ENCODE data around the gene SLC7A10. TPM values are rescaled to one million over a fixed set of nuclear protein-coding genes. Genes with fewer than 3 reads are reported as not detected.

The SLC7A10 gene
- total RNA-seq, 1 experiment from 2014 or later = 2.9 TPM

GRCh38 chr19:33239223-33239975, 13.7 kb upstream of the SLC7A10 start:
- Histone ChIP-seq H2BK15ac (ENCODE audit: low read depth, low read length) (no peak overlapping the region), H3K23ac (ENCODE audit: insufficient read length, low read depth, low read length) (no peak overlapping the region), H3K18ac (ENCODE audit: insufficient read length, low read depth, low read length) (no peak overlapping the region), H3K79me1 (ENCODE audit: insufficient read depth, low read depth, low read length, poor library complexity, severe bottlenecking) (no peaks in the 10 kb centered on the region), H3K27me3 (ENCODE audit: insufficient read depth, low read length) (no peaks in the 10 kb centered on the region), H3T11ph (ENCODE audit: low read length) (no peak overlapping the region), H4K91ac (ENCODE audit: insufficient read length, low read depth, low read length) (no peak overlapping the region), H4K8ac (replicated peaks; ENCODE audit: insufficient read length, low read depth, low read length) (no peak overlapping the region), H3K14ac (ENCODE audit: insufficient read depth, low read length) (no peak overlapping the region), H2BK120ac (ENCODE audit: low read depth, low read length, poor library complexity, severe bottlenecking) (no peak overlapping the region), H2BK5ac (ENCODE audit: insufficient read length, low read length) (no peak overlapping the region), H4K5ac (ENCODE audit: insufficient read length, low read depth, low read length) (no peak overlapping the region), H2BK12ac (ENCODE audit: insufficient read length, low read depth, low read length) (no peak overlapping the region), H3K23me2 (ENCODE audit: insufficient read length, low read depth, low read length, poor library complexity, severe bottlenecking) (no peaks in the 10 kb centered on the region), H3K4me1 (ENCODE audit: insufficient read depth, low read length) (no peaks in the 10 kb centered on the region), H4K20me1 (ENCODE audit: control insufficient read depth, insufficient read depth, insufficient read length) (no peaks in the 10 kb centered on the region), H2BK20ac (ENCODE audit: low read depth, low read length, poor library complexity, severe bottlenecking) (no peak overlapping the region), H3K27ac (ENCODE audit: insufficient read length, low read depth, low read length) (no peak overlapping the region), H2AFZ (ENCODE audit: low read length) (no peak overlapping the region), H3K4me2 (ENCODE audit: insufficient read depth, insufficient read length, low read length) (no peak overlapping the region), H3K79me2 (ENCODE audit: insufficient read depth, low read length) (no peaks in the 10 kb centered on the region), H3K4ac (ENCODE audit: low read depth, low read length) (no peak overlapping the region), H2AK5ac (ENCODE audit: insufficient read length, low read length) (no peak overlapping the region), H3K9me3 (ENCODE audit: control insufficient read depth, low read depth, low read length) (no peaks in the 10 kb centered on the region), H3K9ac (ENCODE audit: extremely low read depth, insufficient read length, low read length) (no peak overlapping the region), H3K56ac (ENCODE audit: insufficient read length, low read depth, low read length) (no peak overlapping the region)
- peaks cover 3 to 4% of the 10 kb centered on the region in 2 experiments; a peak in 1 of 4 replicates for H3K4me1 Mint-ChIP-seq
- DNase-seq = no peak
- no peak overlapping the region for H3K4me3 Mint-ChIP-seq
- H3K36me3 Mint-ChIP-seq (ENCODE audit: insufficient read depth in 1 of 3, low read depth in 3 of 3) = no peaks in the 10 kb centered on the region
- no peak for TF ChIP-seq CTCF (conservative IDR thresholded peaks at IDR 0.05)
- WGBS (ENCODE audit: extremely low coverage, insufficient read length, low lambda C conversion rate) = no CpG with 5 or more reads among the region's 10 CpGs
- peaks cover 16% of the 10 kb centered on the region for H3K27me3 Mint-ChIP-seq (ENCODE audit: low read depth)
- H3K27ac Mint-ChIP-seq = no peak overlapping the region; a peak in 2 of 7 replicates
- H3K9me3 Mint-ChIP-seq = no peaks in the 10 kb centered on the region; a peak in 1 of 5 replicates
